Smooth muscle cell (in vitro differentiated cells): ENCODE data around the gene LIMA1. TPM values are rescaled to one million over a fixed set of nuclear protein-coding genes. Genes with fewer than 3 reads are reported as not detected.
A peak's percentile ranks its signal among the peaks of the same experiment; 100 is the strongest.

Experiments
- DNase-seq: peaks from one replicate; lab custom pipeline; 2025; ENCODE audit not compliant: unreplicated experiment; lab: John Stamatoyannopoulos, UW
- H2AFZ ChIP-seq: fragments of 200-600 bp; sonication (generic); 2 replicates; pipeline ENCODE4 v1.6.0; 2016; ENCODE audit warnings: antibody characterized with exemption, low read depth, mild to moderate bottlenecking
- H3F3A ChIP-seq: fragments of 200-600 bp; sonication (generic); 2 replicates; pipeline ENCODE4 v1.6.0; 2017; ENCODE audit warnings: antibody characterized with exemption, low read depth
- H3K27ac ChIP-seq: fragments of 200-600 bp; sonication (generic); 2 replicates; pipeline ENCODE4 v1.5.1; 2016; ENCODE audit warnings: low read depth, mild to moderate bottlenecking
- H3K27me3 ChIP-seq: fragments of 200-600 bp; sonication (generic); 2 replicates; pipeline ENCODE4 v1.6.1; 2016; ENCODE audit warnings: low read depth, mild to moderate bottlenecking
- H3K36me3 ChIP-seq: fragments of 200-600 bp; sonication (generic); 2 replicates; pipeline ENCODE4 v1.5.1; 2016; ENCODE audit warnings: low read depth
- H3K4me1 ChIP-seq: fragments of 200-600 bp; sonication (generic); 2 replicates; pipeline ENCODE4 v1.5.1; 2016; ENCODE audit warnings: low read depth
- H3K4me2 ChIP-seq: fragments of 200-600 bp; sonication (generic); 2 replicates; pipeline ENCODE4 v1.6.0; 2016; ENCODE audit warnings: mild to moderate bottlenecking
- H3K4me3 ChIP-seq: fragments of 200-600 bp; sonication (generic); 2 replicates; pipeline ENCODE4 v1.5.1; 2016; ENCODE audit warnings: mild to moderate bottlenecking
- H3K79me2 ChIP-seq: fragments of 200-600 bp; sonication (generic); 2 replicates; pipeline ENCODE4 v1.6.0; 2016; ENCODE audit warnings: low read depth, mild to moderate bottlenecking
- H3K9ac ChIP-seq: fragments of 200-600 bp; sonication (generic); 2 replicates; pipeline ENCODE4 v1.6.0; 2016; ENCODE audit warnings: low read depth
- H3K9me3 ChIP-seq: fragments of 200-600 bp; sonication (generic); replicated peaks from 2 replicates; pipeline ENCODE4 v1.5.1; 2016; ENCODE audit warnings: low read depth
- H4K20me1 ChIP-seq: fragments of 200-600 bp; sonication (generic); 2 replicates; pipeline ENCODE4 v1.6.0; 2016; ENCODE audit warnings: low read depth
- WGBS: methylation state at CpG from one replicate; pipeline ENCODE4 v1.1.7; 2016; ENCODE audit warnings: low lambda C conversion rate; 5-methylcytosine and 5-hydroxymethylcytosine counted together
- polyA plus RNA-seq: library from polyadenylated mRNA; unstranded; fragments of >200 nt; fragmentation: Nextera tagmentation; extraction: Ambion mirVana; gene quantifications from 2 replicates; pipeline ENCODE4 v1.2.1, GENCODE V29; 2016
- total RNA-seq: library from RNA; depleted of rRNA; stranded (reverse); fragments of >200 nt; gene quantifications from 2 replicates; pipeline ENCODE4 v1.2.3, GENCODE V29; 2014
- TF ChIP-seq, protein P1 (sequence below): fragments of 200-600 bp; sonication (generic); IDR thresholded peaks from 2 replicates; pipeline ENCODE4 v1.5.1; 2017; ENCODE audit warnings: borderline replicate concordance, mild to moderate bottlenecking, antibody characterized with exemption; ENCODE audit not compliant: insufficient read depth, poor library complexity, severe bottlenecking

The LIMA1 gene
- total and polyA plus RNA-seq, 2 experiments from 2014 or later: 39.6 to 154 TPM

DNA sequence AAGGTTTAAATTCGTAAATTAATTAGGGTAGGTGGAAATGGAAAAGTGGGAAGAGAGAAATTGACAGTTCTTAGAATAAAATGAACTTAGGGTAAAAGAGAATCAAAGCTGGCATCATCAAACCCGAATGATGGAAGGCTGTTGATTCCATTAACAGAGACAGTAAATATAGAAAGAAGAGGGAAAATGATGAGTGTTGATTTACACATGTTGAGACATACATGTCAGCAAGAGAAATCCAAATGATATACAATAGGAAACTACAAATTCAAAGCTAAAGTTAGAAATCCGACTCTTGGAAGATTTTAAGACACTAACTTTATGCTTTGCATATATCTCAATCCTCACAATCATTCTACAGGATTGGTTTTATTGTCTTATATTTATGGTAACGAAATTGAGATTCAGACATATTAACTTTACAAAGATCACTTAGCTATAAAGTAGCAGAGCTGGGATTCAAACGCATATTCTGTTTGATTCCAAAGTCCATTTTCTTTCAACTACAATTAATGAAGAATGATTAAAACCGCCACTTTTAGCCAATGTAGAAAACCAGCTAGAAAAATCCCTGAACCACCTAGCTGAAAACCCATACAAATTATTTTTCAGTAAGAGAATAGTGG is 30.2 kb downstream of the LIMA1 start:
- TF ChIP-seq, protein P1, sequence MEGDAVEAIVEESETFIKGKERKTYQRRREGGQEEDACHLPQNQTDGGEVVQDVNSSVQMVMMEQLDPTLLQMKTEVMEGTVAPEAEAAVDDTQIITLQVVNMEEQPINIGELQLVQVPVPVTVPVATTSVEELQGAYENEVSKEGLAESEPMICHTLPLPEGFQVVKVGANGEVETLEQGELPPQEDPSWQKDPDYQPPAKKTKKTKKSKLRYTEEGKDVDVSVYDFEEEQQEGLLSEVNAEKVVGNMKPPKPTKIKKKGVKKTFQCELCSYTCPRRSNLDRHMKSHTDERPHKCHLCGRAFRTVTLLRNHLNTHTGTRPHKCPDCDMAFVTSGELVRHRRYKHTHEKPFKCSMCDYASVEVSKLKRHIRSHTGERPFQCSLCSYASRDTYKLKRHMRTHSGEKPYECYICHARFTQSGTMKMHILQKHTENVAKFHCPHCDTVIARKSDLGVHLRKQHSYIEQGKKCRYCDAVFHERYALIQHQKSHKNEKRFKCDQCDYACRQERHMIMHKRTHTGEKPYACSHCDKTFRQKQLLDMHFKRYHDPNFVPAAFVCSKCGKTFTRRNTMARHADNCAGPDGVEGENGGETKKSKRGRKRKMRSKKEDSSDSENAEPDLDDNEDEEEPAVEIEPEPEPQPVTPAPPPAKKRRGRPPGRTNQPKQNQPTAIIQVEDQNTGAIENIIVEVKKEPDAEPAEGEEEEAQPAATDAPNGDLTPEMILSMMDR: no peak
- H2AFZ ChIP-seq: no peak overlapping the region
- H3K4me2 ChIP-seq: no peak overlapping the region
- H3K4me3 ChIP-seq: no peak overlapping the region
- no peaks in the 10 kb centered on the region for H3F3A ChIP-seq
- WGBS: 88% methylated on average over 6 of the region's 6 CpGs
- no peaks in the 10 kb centered on the region for H3K27me3 ChIP-seq
- H3K27ac ChIP-seq: peak overlapping the region; percentile 69
- H3K9ac ChIP-seq: no peak overlapping the region
- H3K9me3 ChIP-seq: no peaks in the 10 kb centered on the region
- H3K4me1 ChIP-seq: peaks cover under 1% of the 10 kb centered on the region
- H3K36me3 ChIP-seq: no peaks in the 10 kb centered on the region
- H4K20me1 ChIP-seq: no peaks in the 10 kb centered on the region
- H3K79me2 ChIP-seq: no peaks in the 10 kb centered on the region
- no peak for DNase-seq

DNA sequence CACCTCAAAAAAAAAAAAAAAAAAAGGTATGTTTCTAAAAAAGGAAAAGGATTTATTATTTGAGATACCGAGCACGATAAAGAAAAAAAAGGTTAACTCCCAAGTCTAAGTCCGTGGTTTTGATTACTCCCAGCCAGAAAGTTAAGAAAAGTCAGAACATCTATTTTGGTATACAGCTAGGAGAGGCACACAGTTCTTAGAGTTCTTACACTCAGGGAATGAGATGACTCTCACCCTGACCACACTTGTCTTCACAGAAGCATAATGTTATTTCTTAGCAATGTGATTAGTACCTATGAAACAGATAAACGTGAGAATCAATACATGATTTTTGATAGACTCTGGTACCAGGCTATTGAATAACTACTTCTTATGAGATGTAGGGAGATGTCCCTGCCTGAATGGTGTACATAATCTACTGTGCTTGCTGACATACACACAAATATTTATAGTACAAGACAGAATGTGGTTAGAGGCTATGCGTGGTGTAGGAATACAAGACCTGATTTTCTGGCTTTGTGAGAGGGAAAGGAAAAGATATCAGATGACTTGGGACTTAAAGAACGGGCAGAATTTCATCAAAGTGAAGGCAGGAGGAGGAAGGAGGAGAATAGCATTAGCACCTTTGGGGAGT is 31.6 kb downstream of the LIMA1 start:
- H3K4me2 ChIP-seq: peak overlapping the region; percentile 27

DNA sequence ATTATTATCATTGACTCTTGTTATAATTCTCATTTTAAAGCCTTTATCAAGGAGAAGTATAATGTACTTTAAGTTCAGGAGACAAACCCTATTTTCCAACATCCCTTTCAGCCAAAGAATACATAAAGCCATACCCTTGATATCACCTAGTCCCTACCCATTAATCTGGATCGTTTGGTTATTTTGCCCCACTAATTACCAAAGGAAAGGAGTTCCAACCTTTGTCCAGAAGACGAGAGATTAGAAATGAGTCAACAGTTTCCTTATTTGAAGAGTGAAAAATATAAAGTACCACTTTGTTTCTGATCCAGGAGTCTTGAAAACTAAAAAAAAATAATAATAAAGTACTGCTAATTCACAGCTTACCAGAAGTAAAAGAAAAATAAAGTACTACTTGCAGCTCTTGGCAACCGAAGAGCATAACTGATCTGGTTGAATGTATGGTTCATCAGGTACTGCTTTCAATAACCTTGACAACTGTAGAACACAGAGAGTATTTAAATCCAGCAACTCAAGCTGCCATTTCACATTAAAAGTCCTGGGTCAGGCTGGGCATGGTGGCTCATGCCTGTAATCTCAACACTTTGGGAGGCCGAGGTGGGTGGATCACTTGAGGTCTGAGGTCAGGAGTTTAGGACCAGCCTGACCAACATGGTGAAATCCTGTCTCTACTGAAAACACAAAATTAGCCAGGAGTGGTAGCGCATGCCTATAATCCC is 33.7 kb downstream of the LIMA1 start:
- H3K27ac ChIP-seq: peak overlapping the region; percentile 98
- no peak overlapping the region for H3K4me3 ChIP-seq
- no peak overlapping the region for H3K4me2 ChIP-seq
- H3K36me3 ChIP-seq: no peaks in the 10 kb centered on the region
- H3K9ac ChIP-seq: no peak overlapping the region
- H3K9me3 ChIP-seq: no peaks in the 10 kb centered on the region
- DNase-seq: no peak
- 67% methylated on average over 5 of the region's 5 CpGs for WGBS
- H4K20me1 ChIP-seq: no peaks in the 10 kb centered on the region
- no peaks in the 10 kb centered on the region for H3K27me3 ChIP-seq
- peaks cover 12% of the 10 kb centered on the region for H3K4me1 ChIP-seq
- peaks cover 11% of the 10 kb centered on the region for H3F3A ChIP-seq
- no peak overlapping the region for H2AFZ ChIP-seq
- TF ChIP-seq, protein P1: no peak
- H3K79me2 ChIP-seq: no peaks in the 10 kb centered on the region

More for the DNA sequence above, 31.6 kb downstream of the LIMA1 start:
- H3K79me2 ChIP-seq: no peaks in the 10 kb centered on the region
- no peaks in the 10 kb centered on the region for H3K9me3 ChIP-seq
- WGBS: 44% methylated on average over 6 of the region's 6 CpGs
- TF ChIP-seq, protein P1: no peak
- H3K27me3 ChIP-seq: no peaks in the 10 kb centered on the region
- peaks cover 8% of the 10 kb centered on the region for H3K4me1 ChIP-seq
- peaks cover 7% of the 10 kb centered on the region for H3F3A ChIP-seq
- H3K36me3 ChIP-seq: no peaks in the 10 kb centered on the region
- H3K4me3 ChIP-seq: no peak overlapping the region
- no peaks in the 10 kb centered on the region for H4K20me1 ChIP-seq
- H2AFZ ChIP-seq: no peak overlapping the region
- DNase-seq: no peak
- H3K9ac ChIP-seq: peak overlapping the region; percentile 19
- H3K27ac ChIP-seq: peak overlapping the region; percentile 69
